ENCODE measurements around the gene FOXO3.

The FOXO3 gene

DNA sequence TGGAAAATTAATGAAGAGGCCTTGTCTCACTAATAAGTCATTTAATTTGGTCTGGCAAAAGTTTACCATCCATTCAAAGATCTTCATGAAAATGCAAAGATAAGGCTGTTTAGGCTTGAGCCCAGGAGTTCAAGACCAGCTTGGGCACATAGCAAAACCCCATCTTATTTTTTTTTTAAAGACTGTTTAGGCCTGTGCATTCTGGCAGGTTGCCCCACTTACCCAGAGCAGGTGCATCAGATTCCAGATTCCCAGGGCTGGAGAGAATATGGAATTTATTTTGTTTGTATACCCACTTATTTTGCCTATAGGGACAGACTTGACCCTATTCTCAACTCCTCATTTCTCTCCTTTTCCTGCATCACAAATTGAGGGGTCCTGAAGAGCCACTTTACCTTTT, 5.7 kb downstream of the FOXO3 start:
- peak overlapping the region; percentile 31 for H3K4me3 ChIP-seq (ENCODE audit: low read length)
- H3K27ac ChIP-seq (ENCODE audit: low read depth, low read length) = peak overlapping the region; percentile 59
- H4K20me1 ChIP-seq (ENCODE audit: control insufficient read depth, insufficient read depth, low read depth, low read length) = peaks cover 32% of the 10 kb centered on the region

DNA sequence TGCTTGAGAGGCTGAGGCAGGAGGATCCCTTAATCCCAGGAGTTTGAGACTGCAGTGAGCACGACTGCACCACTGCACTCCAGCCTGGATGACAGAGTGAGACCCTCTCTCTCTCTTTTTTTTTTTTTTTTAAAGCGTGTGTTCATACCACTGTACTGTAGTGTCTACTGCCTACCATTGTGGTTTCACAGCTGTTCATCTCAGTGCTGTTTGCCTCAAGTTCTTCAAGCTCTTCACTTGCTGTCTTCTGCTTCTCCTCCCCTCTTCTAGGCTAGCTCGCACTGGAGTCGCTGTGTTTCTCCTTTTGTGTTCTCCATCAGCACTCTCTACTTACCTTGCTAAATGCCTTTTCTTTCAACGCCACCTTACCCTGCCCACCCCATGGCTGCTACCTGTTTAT, 7.4 kb downstream of the FOXO3 start:
- Histone ChIP-seq H3K27me3 (ENCODE audit: control insufficient read depth, low read length) (no peaks in the 10 kb centered on the region), H3K9me2 (replicated peaks; ENCODE audit: control insufficient read depth, low read length) (no peaks in the 10 kb centered on the region), H4K20me1 (ENCODE audit: control insufficient read depth, insufficient read depth, low read depth, low read length) (peaks cover 22% of the 10 kb centered on the region), H3F3A (ENCODE audit: control insufficient read depth, insufficient read depth) (peaks cover 26% of the 10 kb centered on the region), H3K79me2 (ENCODE audit: control insufficient read depth, low read length) (peaks cover 26% of the 10 kb centered on the region), H3K36me3 (ENCODE audit: control insufficient read depth, low read length) (peaks cover 49% of the 10 kb centered on the region), H3K27ac (ENCODE audit: low read depth, low read length) (no peak overlapping the region), H3K9me3 (ENCODE audit: control insufficient read depth, insufficient read depth, low read length) (no peaks in the 10 kb centered on the region), H3K4me3 (ENCODE audit: low read length) (no peak overlapping the region), H3K4me1 (ENCODE audit: control insufficient read depth, low read length) (peaks cover 34% of the 10 kb centered on the region), H3K4me2 (ENCODE audit: low read length) (no peak overlapping the region)
- TF ChIP-seq EZH2phosphoT487 (IDR thresholded peaks at IDR 0.05; ENCODE audit: borderline replicate concordance, low read length) = no peak
- TF ChIP-seq, protein P1, sequence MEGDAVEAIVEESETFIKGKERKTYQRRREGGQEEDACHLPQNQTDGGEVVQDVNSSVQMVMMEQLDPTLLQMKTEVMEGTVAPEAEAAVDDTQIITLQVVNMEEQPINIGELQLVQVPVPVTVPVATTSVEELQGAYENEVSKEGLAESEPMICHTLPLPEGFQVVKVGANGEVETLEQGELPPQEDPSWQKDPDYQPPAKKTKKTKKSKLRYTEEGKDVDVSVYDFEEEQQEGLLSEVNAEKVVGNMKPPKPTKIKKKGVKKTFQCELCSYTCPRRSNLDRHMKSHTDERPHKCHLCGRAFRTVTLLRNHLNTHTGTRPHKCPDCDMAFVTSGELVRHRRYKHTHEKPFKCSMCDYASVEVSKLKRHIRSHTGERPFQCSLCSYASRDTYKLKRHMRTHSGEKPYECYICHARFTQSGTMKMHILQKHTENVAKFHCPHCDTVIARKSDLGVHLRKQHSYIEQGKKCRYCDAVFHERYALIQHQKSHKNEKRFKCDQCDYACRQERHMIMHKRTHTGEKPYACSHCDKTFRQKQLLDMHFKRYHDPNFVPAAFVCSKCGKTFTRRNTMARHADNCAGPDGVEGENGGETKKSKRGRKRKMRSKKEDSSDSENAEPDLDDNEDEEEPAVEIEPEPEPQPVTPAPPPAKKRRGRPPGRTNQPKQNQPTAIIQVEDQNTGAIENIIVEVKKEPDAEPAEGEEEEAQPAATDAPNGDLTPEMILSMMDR (IDR thresholded peaks at IDR 0.05; ENCODE audit: low read depth, low read length, poor library complexity, severe bottlenecking) = no peak

More for the DNA sequence above, 5.7 kb downstream of the FOXO3 start:
- Histone ChIP-seq H3F3A (ENCODE audit: control insufficient read depth, insufficient read depth) (peaks cover 33% of the 10 kb centered on the region), H3K4me2 (ENCODE audit: low read length) (peak overlapping the region; percentile 58), H3K36me3 (ENCODE audit: control insufficient read depth, low read length) (peaks cover 53% of the 10 kb centered on the region), H3K9me2 (replicated peaks; ENCODE audit: control insufficient read depth, low read length) (no peaks in the 10 kb centered on the region), H3K4me1 (ENCODE audit: control insufficient read depth, low read length) (peaks cover 48% of the 10 kb centered on the region), H3K9me3 (ENCODE audit: control insufficient read depth, insufficient read depth, low read length) (no peaks in the 10 kb centered on the region), H3K79me2 (ENCODE audit: control insufficient read depth, low read length) (peaks cover 35% of the 10 kb centered on the region), H3K27me3 (ENCODE audit: control insufficient read depth, low read length) (no peaks in the 10 kb centered on the region)
- no peak for TF ChIP-seq EZH2phosphoT487 (IDR thresholded peaks at IDR 0.05; ENCODE audit: borderline replicate concordance, low read length)
- TF ChIP-seq, protein P1 (IDR thresholded peaks at IDR 0.05; ENCODE audit: low read depth, low read length, poor library complexity, severe bottlenecking) = no peak

DNA sequence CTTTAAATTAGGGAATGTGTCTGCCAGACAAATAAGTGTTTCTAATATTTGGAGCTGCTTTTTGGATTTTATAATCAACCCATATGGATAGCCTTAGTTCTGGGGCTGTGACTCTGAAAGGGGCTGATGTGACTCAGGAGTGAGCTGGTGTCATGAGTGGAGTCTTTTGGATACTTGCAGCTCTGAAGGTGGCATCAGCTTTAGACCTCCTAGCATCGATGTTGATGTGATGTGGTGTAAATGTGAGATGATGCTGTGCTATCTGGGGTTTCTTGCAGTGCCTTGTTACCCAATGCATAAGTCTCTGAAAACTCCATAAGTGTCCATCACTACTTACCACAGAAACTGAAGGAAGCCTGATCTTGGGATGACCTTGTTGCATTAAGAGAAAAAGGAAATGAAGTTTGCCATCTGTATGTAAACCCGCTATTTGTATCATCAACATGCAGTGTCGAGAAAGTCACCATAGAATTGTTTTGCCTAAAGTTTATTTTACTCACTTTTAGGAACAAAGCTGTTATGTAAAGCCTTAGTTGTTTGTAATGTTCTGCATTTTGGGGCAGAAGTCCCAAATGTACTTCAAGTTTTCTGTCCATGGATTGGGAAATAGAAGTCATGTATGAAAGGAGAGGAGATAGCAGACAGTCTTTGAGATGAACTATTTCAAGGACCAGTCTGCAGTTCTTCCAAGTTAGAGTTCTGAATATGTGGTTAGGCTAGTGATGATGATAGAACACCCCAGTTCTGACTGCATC, 8.0 kb downstream of the FOXO3 start:
- TF ChIP-seq, protein P1 (IDR thresholded peaks at IDR 0.05; ENCODE audit: low read depth, low read length, poor library complexity, severe bottlenecking) = no peak
- TF ChIP-seq EZH2phosphoT487 (IDR thresholded peaks at IDR 0.05; ENCODE audit: borderline replicate concordance, low read length) = no peak
- Histone ChIP-seq H3K9me2 (replicated peaks; ENCODE audit: control insufficient read depth, low read length) (no peaks in the 10 kb centered on the region), H3F3A (ENCODE audit: control insufficient read depth, insufficient read depth) (peaks cover 22% of the 10 kb centered on the region), H3K27me3 (ENCODE audit: control insufficient read depth, low read length) (no peaks in the 10 kb centered on the region), H3K27ac (ENCODE audit: low read depth, low read length) (no peak overlapping the region), H3K79me2 (ENCODE audit: control insufficient read depth, low read length) (peaks cover 23% of the 10 kb centered on the region), H4K20me1 (ENCODE audit: control insufficient read depth, insufficient read depth, low read depth, low read length) (peaks cover 19% of the 10 kb centered on the region), H3K4me3 (ENCODE audit: low read length) (no peak overlapping the region), H3K4me2 (ENCODE audit: low read length) (no peak overlapping the region), H3K9me3 (ENCODE audit: control insufficient read depth, insufficient read depth, low read length) (no peaks in the 10 kb centered on the region), H3K36me3 (ENCODE audit: control insufficient read depth, low read length) (peaks cover 46% of the 10 kb centered on the region), H3K4me1 (ENCODE audit: control insufficient read depth, low read length) (peaks cover 30% of the 10 kb centered on the region)

Measured in DOHH2 (cell line).